Measurements from ENCODE around the gene CLN5.

Gene CLN5

DNA sequence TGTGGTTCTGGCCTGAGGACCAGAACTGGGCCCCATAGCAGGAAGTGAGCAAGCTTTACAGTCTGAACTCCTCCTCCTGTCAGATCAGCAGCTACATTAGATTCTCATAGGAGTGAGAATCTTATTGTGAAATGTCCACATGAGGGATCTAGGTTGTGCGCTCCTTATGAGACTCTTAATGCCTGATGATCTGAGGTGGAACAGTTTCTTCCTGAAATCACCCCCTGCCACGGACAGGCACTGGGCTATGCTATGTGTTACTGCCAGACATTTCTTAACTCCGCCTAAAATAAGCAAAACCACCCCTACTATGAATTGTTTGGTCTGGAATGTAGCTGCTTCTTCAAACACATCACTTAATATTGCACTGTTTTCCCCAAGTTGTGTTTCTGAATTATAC, 30.5 kb downstream of the CLN5 start:
- H3K36me3 ChIP-seq (replicated peaks; ENCODE audit: low read depth, low read length) = peaks cover under 1% of the 10 kb centered on the region
- H2AFZ ChIP-seq (ENCODE audit: low read depth, low read length) = no peak overlapping the region
- peaks cover 51% of the 10 kb centered on the region for H4K20me1 ChIP-seq (ENCODE audit: insufficient read depth, low read length)
- no peak overlapping the region for H3K9ac ChIP-seq (ENCODE audit: low read length)
- H3K27me3 ChIP-seq (ENCODE audit: low read depth, low read length) = no peaks in the 10 kb centered on the region
- TF ChIP-seq CTCF (IDR thresholded peaks at IDR 0.05; ENCODE audit: low read depth, low read length) = no peak
- TF ChIP-seq EZH2phosphoT487 (IDR thresholded peaks at IDR 0.05; ENCODE audit: low read depth) = no peak
- H3K4me1 ChIP-seq (ENCODE audit: low read length) = peaks cover 6% of the 10 kb centered on the region
- H3K4me2 ChIP-seq (ENCODE audit: low read length) = no peak overlapping the region
- H3K9me3 ChIP-seq (ENCODE audit: insufficient read depth, low read length) = no peaks in the 10 kb centered on the region
- peaks cover 73% of the 10 kb centered on the region for H3K79me2 ChIP-seq (ENCODE audit: low read length)
- H3K27ac ChIP-seq (ENCODE audit: low read length) = no peak overlapping the region
- no peak overlapping the region for H3K4me3 ChIP-seq (ENCODE audit: low read length)

DNA sequence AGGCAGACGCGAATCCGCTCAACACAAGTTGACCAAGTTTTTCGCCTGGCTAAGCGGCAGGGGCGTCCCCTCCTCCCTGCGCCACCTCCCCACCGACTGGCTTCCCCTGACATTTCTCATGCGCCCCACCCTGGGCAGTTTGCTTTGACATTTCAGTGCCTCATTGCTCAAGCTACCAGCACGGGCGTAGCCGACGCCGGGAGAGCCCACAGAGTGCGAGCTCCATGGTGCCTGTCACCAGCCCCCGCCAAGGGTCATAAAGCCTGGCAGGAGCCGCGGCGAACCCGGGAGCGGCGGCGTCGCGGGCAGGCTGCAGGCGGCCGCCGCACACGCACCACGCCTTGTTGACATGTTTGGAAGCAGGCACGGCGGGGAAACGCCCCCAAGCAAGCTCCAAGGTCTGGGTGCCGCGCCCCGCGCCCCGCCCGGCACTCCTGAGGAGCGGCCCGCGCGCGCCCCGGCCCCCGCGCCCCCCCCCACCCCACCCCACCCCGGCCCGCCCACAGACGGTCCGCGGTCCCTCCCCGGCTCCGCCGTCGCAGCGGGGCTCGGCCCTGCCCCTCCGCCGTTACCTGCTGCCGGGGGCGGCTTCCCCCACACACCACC, 34.5 kb downstream of the CLN5 start:
- Histone ChIP-seq H3K9me3 (ENCODE audit: insufficient read depth, low read length) (no peaks in the 10 kb centered on the region), H3K36me3 (replicated peaks; ENCODE audit: low read depth, low read length) (no peaks in the 10 kb centered on the region), H3K9ac (ENCODE audit: low read length) (peak overlapping the region; percentile 89), H2AFZ (ENCODE audit: low read depth, low read length) (peak overlapping the region; percentile 79), H3K27ac (ENCODE audit: low read length) (peak overlapping the region; percentile 75), H4K20me1 (ENCODE audit: insufficient read depth, low read length) (peaks cover 44% of the 10 kb centered on the region), H3K27me3 (ENCODE audit: low read depth, low read length) (no peaks in the 10 kb centered on the region), H3K4me3 (ENCODE audit: low read length) (peak overlapping the region; percentile 86), H3K79me2 (ENCODE audit: low read length) (peaks cover 51% of the 10 kb centered on the region), H3K4me1 (ENCODE audit: low read length) (peaks cover 13% of the 10 kb centered on the region), H3K4me2 (ENCODE audit: low read length) (peak overlapping the region; percentile 90)
- no peak for TF ChIP-seq EZH2phosphoT487 (IDR thresholded peaks at IDR 0.05; ENCODE audit: low read depth)
- no peak for TF ChIP-seq CTCF (IDR thresholded peaks at IDR 0.05; ENCODE audit: low read depth, low read length)

DNA sequence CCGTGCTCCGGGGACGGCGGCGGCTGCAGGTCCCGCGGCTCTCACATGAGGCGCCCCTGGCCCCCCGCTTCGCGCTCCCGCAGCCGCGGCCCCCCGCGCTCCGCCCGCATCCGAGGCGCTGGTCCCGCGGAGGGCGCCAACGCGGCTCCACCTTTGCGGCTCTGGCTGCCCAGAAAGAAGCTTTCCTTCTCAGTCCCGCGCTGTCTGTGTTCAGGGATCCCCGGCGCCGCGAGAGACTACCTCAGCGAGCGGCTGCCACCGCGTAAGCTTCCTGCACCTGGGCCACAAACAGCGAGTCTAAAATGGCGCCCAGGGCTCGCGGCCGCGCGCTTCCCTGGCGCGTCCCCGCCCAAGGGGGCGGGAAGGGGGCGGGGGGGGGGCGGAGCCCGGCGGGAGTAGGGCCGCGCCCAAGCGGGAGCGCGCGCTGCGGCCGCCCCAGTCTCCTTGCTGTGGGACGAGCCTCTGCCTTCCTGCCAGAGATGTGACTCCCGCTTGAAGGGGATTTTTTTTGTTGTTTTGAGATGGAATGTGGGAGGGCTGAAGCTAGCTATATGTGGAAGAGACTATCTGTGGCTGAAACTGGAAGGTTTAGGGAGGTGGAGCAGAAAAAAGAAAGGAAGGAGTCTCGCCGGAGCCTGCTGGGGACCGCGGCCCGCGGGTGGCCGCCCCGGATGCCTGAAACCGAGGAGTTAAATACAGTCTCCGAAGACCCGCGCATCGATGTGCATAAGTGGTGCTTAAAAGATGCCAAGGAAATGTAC, 35.2 kb downstream of the CLN5 start, which contains the start of gene FBXL3:
Gene FBXL3 (minus strand): TSS at position 299 of the 761 bp plus-strand sequence. CDS start 5,299 bp downstream, outside the sequence.
- peak within 1 kb of the TSS; percentile 89 for H3K9ac ChIP-seq (ENCODE audit: low read length)
- H3K4me2 ChIP-seq (ENCODE audit: low read length) = peak within 1 kb of the TSS; percentile 90
- H3K27ac ChIP-seq (ENCODE audit: low read length) = peak within 1 kb of the TSS; percentile 75
- TF ChIP-seq EZH2phosphoT487 (IDR thresholded peaks at IDR 0.05; ENCODE audit: low read depth) = no peak
- no peak for TF ChIP-seq CTCF (IDR thresholded peaks at IDR 0.05; ENCODE audit: low read depth, low read length)
- peak within 1 kb of the TSS; percentile 86 for H3K4me3 ChIP-seq (ENCODE audit: low read length)
- no peaks in the 10 kb centered on the region for H3K36me3 ChIP-seq (replicated peaks; ENCODE audit: low read depth, low read length)
- peak within 1 kb of the TSS; percentile 99 for H2AFZ ChIP-seq (ENCODE audit: low read depth, low read length)
- peaks cover 44% of the 10 kb centered on the region for H3K79me2 ChIP-seq (ENCODE audit: low read length)
- no peaks in the 10 kb centered on the region for H3K9me3 ChIP-seq (ENCODE audit: insufficient read depth, low read length)
- H3K4me1 ChIP-seq (ENCODE audit: low read length) = peaks cover 13% of the 10 kb centered on the region
- H4K20me1 ChIP-seq (ENCODE audit: insufficient read depth, low read length) = peaks cover 42% of the 10 kb centered on the region
- H3K27me3 ChIP-seq (ENCODE audit: low read depth, low read length) = no peaks in the 10 kb centered on the region

DNA sequence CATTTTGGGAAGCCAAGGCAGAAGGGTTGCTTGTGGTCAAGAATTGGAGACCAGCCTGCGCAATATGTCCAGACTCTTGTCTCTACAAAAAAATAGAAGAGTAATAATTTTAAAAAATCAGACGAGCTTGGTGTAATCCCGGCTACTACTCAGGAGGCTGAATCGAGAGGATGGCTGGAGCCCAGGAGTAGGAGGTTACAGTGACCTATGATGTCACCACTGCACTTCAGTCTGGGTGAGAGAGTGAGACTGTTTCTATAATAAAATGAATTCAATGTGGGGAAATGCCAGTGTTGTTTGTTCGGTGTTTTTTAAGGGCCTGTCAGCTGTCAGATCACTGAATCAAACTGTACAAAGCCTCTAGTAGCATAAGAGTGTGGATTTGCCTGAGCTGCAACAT, 36.3 kb downstream of the CLN5 start:
- H3K79me2 ChIP-seq (ENCODE audit: low read length) = peaks cover 32% of the 10 kb centered on the region
- H3K4me3 ChIP-seq (ENCODE audit: low read length) = 0 out of 2 replicates have a peak overlapping the region, but pooled peaks have one; percentile 86
- TF ChIP-seq EZH2phosphoT487 (IDR thresholded peaks at IDR 0.05; ENCODE audit: low read depth) (no peak), CTCF (IDR thresholded peaks at IDR 0.05; ENCODE audit: low read depth, low read length) (no peak)
- peaks cover 31% of the 10 kb centered on the region for H4K20me1 ChIP-seq (ENCODE audit: insufficient read depth, low read length)
- H3K27ac ChIP-seq (ENCODE audit: low read length) = no peak overlapping the region
- H3K9ac ChIP-seq (ENCODE audit: low read length) = no peak overlapping the region
- H3K4me1 ChIP-seq (ENCODE audit: low read length) = peaks cover 13% of the 10 kb centered on the region
- no peaks in the 10 kb centered on the region for H3K27me3 ChIP-seq (ENCODE audit: low read depth, low read length)
- peak overlapping the region; percentile 75; the same call in 1 of the 2 replicates for H3K4me2 ChIP-seq (ENCODE audit: low read length)
- no peaks in the 10 kb centered on the region for H3K9me3 ChIP-seq (ENCODE audit: insufficient read depth, low read length)
- H3K36me3 ChIP-seq (replicated peaks; ENCODE audit: low read depth, low read length) = no peaks in the 10 kb centered on the region
- no peak overlapping the region for H2AFZ ChIP-seq (ENCODE audit: low read depth, low read length)

All from OCI-LY3 (cell line).